Endothelial cell of umbilical vein (primary cell): ENCODE results near the gene CBX2.

Experiments
- CTCF ChIP-seq, 2 donors: IDR thresholded peaks; 1 replicate in 1 of 2; 2 replicates in 1 of 2; pipeline ENCODE4 v1.5.1; 2011; ENCODE audit warnings: low read length in 2 of 2, mild to moderate bottlenecking in 2 of 2, moderate library complexity in 2 of 2, control low read depth in 1 of 2, inconsistent platforms in 1 of 2, low read depth in 1 of 2; ENCODE audit not compliant: insufficient read depth in 1 of 2; ENCODE audit errors: extremely low read depth in 1 of 2
- EZH2 ChIP-seq: IDR thresholded peaks from 2 replicates; pipeline ENCODE4 v1.6.1; 2012; ENCODE audit warnings: borderline replicate concordance, low read depth, mild to moderate bottlenecking, moderate library complexity, low read length, inconsistent platforms; ENCODE audit not compliant: severe bottlenecking
- FOS ChIP-seq: IDR thresholded peaks from 2 replicates; pipeline ENCODE4 v1.6.1; 2011; ENCODE audit warnings: mild to moderate bottlenecking, low read length, moderate library complexity, borderline replicate concordance; ENCODE audit not compliant: insufficient read depth
- MAX ChIP-seq: IDR thresholded peaks from 2 replicates; pipeline ENCODE4 v1.6.1; 2011; ENCODE audit not compliant: insufficient read depth, insufficient read length

- TF ChIP-seq MAX, result no peak
- TF ChIP-seq CTCF (IDR thresholded peaks at IDR 0.05; ENCODE audit: extremely low read depth in 1 of 2, insufficient read depth in 1 of 2, low read depth in 1 of 2, low read length in 2 of 2), result no peak
- TF ChIP-seq EZH2, result no peak
- TF ChIP-seq FOS, result no peak
Observed at GRCh38 chr17:79777894-79778503, at the start of gene CBX2.
